Progenitor cell of endocrine pancreas (in vitro differentiated cells): Measurements from ENCODE around the gene LENEP. TPM values are rescaled to one million over a fixed set of nuclear protein-coding genes. Genes with fewer than 3 reads are reported as not detected.
A peak's percentile ranks its signal among the peaks of the same experiment; 100 is the strongest.

Experiments used
- DNase-seq: peaks from one replicate; pipeline ENCODE4 v3.0.0; 2021; ENCODE audit warnings: low spot score; ENCODE audit not compliant: unreplicated experiment
- H3K27ac Mint-ChIP-seq: 2 replicates; pipeline ENCODE4 v1.8.0; 2021; ENCODE audit warnings: mild to moderate bottlenecking, moderate library complexity, mixed read lengths
- H3K27me3 Mint-ChIP-seq: 2 replicates; pipeline ENCODE4 v1.8.0; 2021; ENCODE audit warnings: mixed read lengths
- H3K36me3 Mint-ChIP-seq: 2 replicates; pipeline ENCODE4 v1.8.0; 2022; ENCODE audit warnings: mixed read lengths; ENCODE audit not compliant: insufficient read depth
- H3K4me1 Mint-ChIP-seq: 2 replicates; pipeline ENCODE4 v1.8.0; 2021; ENCODE audit warnings: low read depth, mixed read lengths
- H3K4me3 Mint-ChIP-seq: 2 replicates; pipeline ENCODE4 v1.8.0; 2021; ENCODE audit warnings: low read depth, mild to moderate bottlenecking, moderate library complexity, mixed read lengths
- H3K9me3 Mint-ChIP-seq: 2 replicates; pipeline ENCODE4 v1.8.0; 2021; ENCODE audit warnings: low read depth, mixed read lengths
- CTCF ChIP-seq: fragments of 200-600 bp; sonication (generic); IDR thresholded peaks from one replicate; pipeline ENCODE4 v1.5.0; 2021; ENCODE audit warnings: antibody characterized with exemption, mild to moderate bottlenecking; ENCODE audit not compliant: unreplicated experiment
- total RNA-seq: library from RNA; stranded (reverse); gene quantifications from 2 replicates; pipeline ENCODE4 v1.2.1, GENCODE V29; 2021

Gene LENEP
- total RNA-seq, 1 donor from 2014 or later, result 0.84 TPM

- peak overlapping the region; percentile 74 for H3K4me3 Mint-ChIP-seq
- H3K36me3 Mint-ChIP-seq, result peaks cover 2% of the 10 kb centered on the region
- H3K4me1 Mint-ChIP-seq, result peaks cover 29% of the 10 kb centered on the region
- H3K9me3 Mint-ChIP-seq, result no peaks in the 10 kb centered on the region
- H3K27ac Mint-ChIP-seq, result peak overlapping the region; percentile 98
- DNase-seq, result no peak
- TF ChIP-seq CTCF, result no peak
- H3K27me3 Mint-ChIP-seq, result no peaks in the 10 kb centered on the region
Measured at GRCh38 chr1:154971341-154971998, 21.9 kb upstream of the LENEP start.

- no peak for DNase-seq
Measured at GRCh38 chr1:154972213-154972516, 21.2 kb upstream of the LENEP start.

DNA sequence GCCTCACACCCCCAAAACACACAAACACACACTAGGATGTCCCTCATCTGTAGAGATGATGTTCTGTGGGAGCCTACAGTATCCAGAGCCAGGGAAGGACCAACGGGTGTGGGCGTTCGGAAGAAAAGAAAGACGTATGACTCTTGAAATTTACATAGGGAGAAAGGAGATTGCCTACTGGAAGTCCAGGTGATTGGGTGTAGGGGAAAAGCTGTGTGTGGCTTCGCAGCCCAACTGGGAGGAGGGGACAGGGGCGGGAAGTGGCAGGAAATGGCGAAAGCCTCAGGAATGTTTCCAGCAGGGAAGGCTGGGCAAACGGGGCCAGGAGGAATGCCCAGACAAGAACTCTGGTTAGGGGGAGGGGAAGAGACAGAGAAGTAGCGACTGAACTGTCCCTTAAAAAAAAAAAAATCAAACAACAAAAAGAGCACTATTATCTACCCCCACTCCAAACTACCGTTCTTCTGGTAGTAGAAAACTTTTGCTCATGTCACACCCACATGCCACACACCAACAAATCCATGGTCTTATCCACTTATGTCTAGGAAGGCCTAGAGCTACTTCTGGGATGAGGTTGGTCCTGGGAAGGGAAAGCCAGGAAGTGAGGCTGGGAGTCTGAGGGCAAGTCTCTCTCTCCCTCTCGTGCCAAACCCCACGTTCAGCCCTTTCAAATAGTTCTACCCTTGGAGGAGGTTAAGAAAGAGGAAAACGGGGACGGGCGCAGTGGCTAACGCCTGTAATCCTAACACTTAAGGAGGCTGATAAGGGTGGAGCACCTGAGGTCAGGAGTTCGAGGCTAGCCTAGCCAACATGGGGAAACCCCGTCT is 20.7 kb upstream of the LENEP start:
- peaks cover 32% of the 10 kb centered on the region for H3K4me1 Mint-ChIP-seq

More at GRCh38 chr1:154972213-154972516, 21.2 kb upstream of the LENEP start:
- Mint-ChIP-seq H3K4me3 (no peak overlapping the region), H3K9me3 (no peaks in the 10 kb centered on the region), H3K4me1 (peaks cover 32% of the 10 kb centered on the region), H3K27me3 (no peaks in the 10 kb centered on the region), H3K27ac (no peak overlapping the region), H3K36me3 (peaks cover 2% of the 10 kb centered on the region)
- TF ChIP-seq CTCF, result no peak

DNA sequence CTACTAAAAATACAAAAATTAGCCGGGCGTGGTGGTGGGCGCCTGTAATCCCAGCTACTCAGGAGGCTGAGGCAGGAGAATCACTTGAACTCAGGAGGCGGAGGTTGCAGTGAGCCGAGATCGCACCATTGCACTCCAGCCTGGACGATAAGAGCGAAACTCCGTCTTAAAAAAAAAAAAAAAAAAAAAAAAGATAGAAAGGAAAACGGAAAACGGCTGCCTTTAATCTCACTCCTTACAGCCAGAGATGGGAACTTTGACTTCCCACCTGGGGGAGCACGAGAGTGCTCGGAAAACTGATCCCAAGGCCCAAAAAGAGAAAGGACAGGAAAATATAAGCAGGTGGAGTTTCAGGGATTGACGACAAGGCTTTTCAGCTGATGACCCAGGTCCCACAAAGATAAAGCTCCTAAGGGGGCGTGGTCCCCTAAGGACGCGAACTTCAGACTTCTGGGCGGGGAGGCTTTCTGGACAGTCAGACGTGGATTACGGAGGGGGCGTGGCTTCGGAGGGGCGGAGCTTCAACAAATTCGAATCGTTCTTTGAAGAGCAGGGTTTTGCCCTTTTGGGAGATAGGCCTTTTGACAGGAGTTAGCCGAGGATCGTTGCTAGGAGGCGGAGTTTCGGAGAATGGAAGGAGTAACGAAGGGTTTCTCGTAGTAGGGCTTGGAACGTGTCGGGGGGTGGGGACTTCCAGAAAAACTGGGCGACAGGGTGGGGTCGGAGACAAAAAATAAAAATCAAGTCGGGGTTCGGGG is 19.9 kb upstream of the LENEP start:
- no peak overlapping the region for H3K27ac Mint-ChIP-seq
- peak; percentile 89 for DNase-seq
- peaks cover 32% of the 10 kb centered on the region for H3K4me1 Mint-ChIP-seq
- H3K9me3 Mint-ChIP-seq, result no peaks in the 10 kb centered on the region
- H3K4me3 Mint-ChIP-seq, result no peak overlapping the region
- TF ChIP-seq CTCF, result peak; percentile 20
- H3K27me3 Mint-ChIP-seq, result no peaks in the 10 kb centered on the region
- peaks cover 1% of the 10 kb centered on the region for H3K36me3 Mint-ChIP-seq

More for the DNA sequence above, 20.7 kb upstream of the LENEP start:
- Mint-ChIP-seq H3K9me3 (no peaks in the 10 kb centered on the region), H3K4me3 (no peak overlapping the region), H3K27me3 (no peaks in the 10 kb centered on the region), H3K36me3 (peaks cover 2% of the 10 kb centered on the region), H3K27ac (no peak overlapping the region)
- DNase-seq, result no peak
- TF ChIP-seq CTCF, result no peak

DNA sequence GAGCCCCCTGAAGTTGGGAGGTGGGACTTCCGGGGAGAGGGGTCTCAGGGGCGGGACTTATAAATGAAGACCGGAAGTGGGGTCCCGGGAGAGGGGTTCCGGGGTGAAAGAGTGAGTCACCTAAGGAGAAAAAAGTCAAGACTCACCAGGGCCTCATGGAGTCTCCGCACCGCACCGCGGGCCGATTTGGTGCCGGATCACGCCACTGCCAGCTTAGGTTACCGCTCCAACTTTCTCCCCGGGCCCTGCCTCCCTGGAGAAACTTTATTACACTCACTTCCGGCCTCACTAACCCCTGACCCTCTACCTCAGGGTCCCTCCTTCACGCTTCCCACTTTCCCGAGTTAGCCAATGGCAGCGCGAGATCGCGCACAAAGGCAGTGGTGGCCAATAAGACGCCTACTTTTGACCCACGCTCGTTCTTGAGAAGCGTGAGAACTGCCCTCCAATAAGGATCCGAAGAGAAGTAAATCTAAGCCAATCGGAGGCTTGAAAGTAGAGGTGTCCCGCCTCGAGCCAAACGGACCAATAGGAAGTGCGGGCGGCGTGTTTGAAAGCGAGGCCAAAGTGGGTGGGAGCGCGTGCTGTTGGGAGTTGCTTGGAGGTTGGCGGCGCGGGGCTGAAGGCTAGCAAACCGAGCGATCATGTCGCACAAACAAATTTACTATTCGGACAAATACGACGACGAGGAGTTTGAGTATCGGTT is 19.1 kb upstream of the LENEP start, which contains the start of gene CKS1B:
Gene CKS1B (plus strand): TSS at position 580 of the 706 bp plus-strand sequence. CDS start 65 bp downstream, at position 645.
- Mint-ChIP-seq H3K4me1 (peaks cover 31% of the 10 kb centered on the region), H3K4me3 (no peak within 1 kb of the TSS), H3K27ac (no peak within 1 kb of the TSS), H3K36me3 (peaks cover 4% of the 10 kb centered on the region), H3K9me3 (no peaks in the 10 kb centered on the region), H3K27me3 (no peaks in the 10 kb centered on the region)
- TF ChIP-seq CTCF, result no peak
- DNase-seq, result peak; percentile 90
